HUES48 (cell line): Measurements from ENCODE around the gene HSPBP1.

Experiments
- H3K27ac ChIP-seq: one replicate; pipeline ENCODE4 v1.7.0; 2013; ENCODE audit warnings: low read depth, low read length, inconsistent platforms
- H3K27me3 ChIP-seq: 2 replicates; pipeline ENCODE4 v1.6.1; 2013; ENCODE audit warnings: mild to moderate bottlenecking, low read length; ENCODE audit not compliant: control insufficient read depth, insufficient read depth
- H3K36me3 ChIP-seq: 2 replicates; pipeline ENCODE4 v1.6.1; 2013; ENCODE audit warnings: low read length; ENCODE audit not compliant: control insufficient read depth, insufficient read depth
- H3K4me1 ChIP-seq: 2 replicates; pipeline ENCODE4 v1.6.1; 2013; ENCODE audit warnings: mild to moderate bottlenecking, low read length; ENCODE audit not compliant: control insufficient read depth, insufficient read depth
- H3K4me3 ChIP-seq: 2 replicates; pipeline ENCODE4 v1.5.1; 2013; ENCODE audit warnings: mild to moderate bottlenecking, low read depth, low read length
- H3K9ac ChIP-seq: 2 replicates; pipeline ENCODE4 v1.6.1; 2013; ENCODE audit warnings: mild to moderate bottlenecking, low read depth, low read length, moderate library complexity
- H3K9me3 ChIP-seq: 2 replicates; pipeline ENCODE4 v1.6.1; 2013; ENCODE audit warnings: low read length; ENCODE audit not compliant: control insufficient read depth, insufficient read depth

Gene HSPBP1

DNA sequence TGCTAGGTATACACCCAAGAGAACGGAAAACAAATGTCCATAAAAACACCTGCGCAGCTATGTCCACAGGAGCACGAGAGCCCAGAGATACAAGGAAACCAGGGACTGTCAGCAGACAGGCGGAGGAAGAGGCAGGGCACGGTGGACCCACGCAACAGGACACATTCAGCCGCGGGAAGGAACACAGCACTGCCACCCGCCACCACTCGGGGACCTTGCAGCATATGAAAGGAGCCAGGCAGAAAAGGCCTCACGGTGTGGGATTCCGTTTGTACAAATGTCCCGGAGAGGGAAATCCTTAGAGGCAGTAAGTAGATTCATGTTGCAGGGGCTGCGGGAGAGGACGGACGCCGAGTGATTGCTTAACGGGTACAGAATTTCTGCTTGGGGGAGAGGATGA, 7.8 kb downstream of the HSPBP1 start:
- no peaks in the 10 kb centered on the region for H3K4me1 ChIP-seq
- H3K36me3 ChIP-seq, result peaks cover 17% of the 10 kb centered on the region
- no peak overlapping the region for H3K27ac ChIP-seq

GRCh38 chr19:55270172-55270942, 9.6 kb downstream of the HSPBP1 start:
- Histone ChIP-seq H3K36me3 (peaks cover 7% of the 10 kb centered on the region), H3K9me3 (peaks cover 3% of the 10 kb centered on the region), H3K27me3 (no peaks in the 10 kb centered on the region), H3K4me3 (no peak overlapping the region), H3K27ac (no peak overlapping the region), H3K9ac (no peak overlapping the region), H3K4me1 (no peaks in the 10 kb centered on the region)

More for the DNA sequence above, 7.8 kb downstream of the HSPBP1 start:
- no peaks in the 10 kb centered on the region for H3K9me3 ChIP-seq
- no peak overlapping the region for H3K9ac ChIP-seq
- no peak overlapping the region for H3K4me3 ChIP-seq
- no peaks in the 10 kb centered on the region for H3K27me3 ChIP-seq

DNA sequence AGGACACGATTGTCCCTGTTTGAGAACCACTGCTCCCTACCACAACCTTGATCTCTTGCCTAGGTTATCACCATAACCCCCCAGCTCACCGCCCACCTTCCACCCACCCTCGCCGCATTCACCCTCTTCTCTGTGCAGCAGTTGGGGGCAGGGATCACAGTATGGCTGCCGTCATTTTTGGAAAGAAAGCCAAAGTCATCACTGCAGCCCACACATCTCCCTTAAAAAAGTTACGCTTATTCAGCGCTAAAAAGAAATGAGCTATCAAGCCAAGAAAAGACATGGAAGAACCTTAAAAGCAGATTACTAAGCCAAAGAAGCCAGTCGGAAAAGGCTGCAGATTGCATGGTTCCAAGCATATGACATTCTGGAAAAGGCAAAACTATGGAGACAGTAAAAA, 10.6 kb downstream of the HSPBP1 start:
- H3K9ac ChIP-seq, result no peak overlapping the region
- H3K27me3 ChIP-seq, result no peaks in the 10 kb centered on the region
- peaks cover 3% of the 10 kb centered on the region for H3K9me3 ChIP-seq
- H3K36me3 ChIP-seq, result peaks cover 7% of the 10 kb centered on the region
- H3K4me3 ChIP-seq, result no peak overlapping the region
- no peaks in the 10 kb centered on the region for H3K4me1 ChIP-seq
- no peak overlapping the region for H3K27ac ChIP-seq

GRCh38 chr19:55266840-55267239, 13.1 kb downstream of the HSPBP1 start:
- peaks cover 3% of the 10 kb centered on the region for H3K9me3 ChIP-seq
- H3K36me3 ChIP-seq, result no peaks in the 10 kb centered on the region; the same call in 1 of the 2 replicates
- H3K27me3 ChIP-seq, result no peaks in the 10 kb centered on the region
- no peaks in the 10 kb centered on the region for H3K4me1 ChIP-seq
- H3K9ac ChIP-seq, result no peak overlapping the region
- no peak overlapping the region for H3K4me3 ChIP-seq
- H3K27ac ChIP-seq, result no peak overlapping the region

DNA sequence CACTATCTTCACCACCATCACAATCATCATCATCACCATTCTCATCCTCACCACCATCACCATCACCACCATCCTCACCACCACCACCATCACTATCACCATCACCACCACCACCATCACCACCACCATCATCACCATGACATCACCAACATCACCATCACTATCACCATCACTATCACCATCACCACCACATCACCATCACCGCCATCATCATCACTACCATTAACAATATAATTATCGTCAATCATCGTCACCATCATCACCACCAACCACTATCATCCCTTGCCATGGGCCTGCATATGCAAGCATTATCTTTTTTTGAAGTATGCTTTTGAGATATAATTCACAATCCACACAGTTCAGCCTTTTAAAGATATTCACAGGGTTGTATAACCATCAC, 13.5 kb downstream of the HSPBP1 start:
- Histone ChIP-seq H3K9ac (no peak overlapping the region), H3K4me1 (no peaks in the 10 kb centered on the region)

GRCh38 chr19:55265723-55266386, 14.1 kb downstream of the HSPBP1 start:
- H3K27ac ChIP-seq, result no peak overlapping the region
- no peak overlapping the region for H3K9ac ChIP-seq
- no peak overlapping the region for H3K4me3 ChIP-seq
- H3K4me1 ChIP-seq, result no peaks in the 10 kb centered on the region
- no peaks in the 10 kb centered on the region for H3K27me3 ChIP-seq
- peaks cover 3% of the 10 kb centered on the region for H3K9me3 ChIP-seq
- no peaks in the 10 kb centered on the region; the same call in 1 of the 2 replicates for H3K36me3 ChIP-seq

More for the DNA sequence above, 13.5 kb downstream of the HSPBP1 start:
- Histone ChIP-seq H3K27me3 (no peaks in the 10 kb centered on the region), H3K27ac (no peak overlapping the region), H3K4me3 (no peak overlapping the region), H3K9me3 (peaks cover 3% of the 10 kb centered on the region), H3K36me3 (no peaks in the 10 kb centered on the region; the same call in 1 of the 2 replicates)

DNA sequence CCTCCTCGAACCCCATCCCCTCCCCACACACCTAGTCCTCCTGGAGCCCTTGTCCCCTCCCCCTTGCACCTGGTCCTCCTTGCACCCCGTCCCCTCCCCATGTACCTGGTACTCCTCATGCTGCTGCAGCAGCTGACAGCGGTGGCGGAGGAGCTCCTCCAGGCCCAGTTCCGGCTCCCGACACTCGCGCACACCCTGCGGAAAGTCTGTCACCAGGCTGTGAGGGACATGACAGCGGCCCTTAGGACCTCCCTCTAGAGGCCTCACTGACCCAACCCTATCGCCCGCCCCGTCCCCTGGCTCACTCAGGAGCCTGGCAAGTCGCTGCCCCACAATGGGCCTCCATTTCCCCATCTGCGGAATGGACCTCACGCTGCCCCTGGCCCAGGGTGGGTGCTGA, 14.7 kb downstream of the HSPBP1 start:
- H3K27me3 ChIP-seq, result no peaks in the 10 kb centered on the region
- no peak overlapping the region for H3K9ac ChIP-seq
- H3K27ac ChIP-seq, result no peak overlapping the region
- H3K4me1 ChIP-seq, result 0 out of 2 replicates have a peak, but pooled peaks cover 3% of the 10 kb centered on the region
- peaks cover 3% of the 10 kb centered on the region for H3K9me3 ChIP-seq
- no peak overlapping the region for H3K4me3 ChIP-seq
- no peaks in the 10 kb centered on the region; the same call in 1 of the 2 replicates for H3K36me3 ChIP-seq

GRCh38 chr19:55264531-55264930, 15.4 kb downstream of the HSPBP1 start:
- Histone ChIP-seq H3K4me3 (no peak overlapping the region), H3K27ac (no peak overlapping the region), H3K4me1 (0 out of 2 replicates have a peak, but pooled peaks cover 7% of the 10 kb centered on the region), H3K9ac (no peak overlapping the region), H3K9me3 (peaks cover 3% of the 10 kb centered on the region), H3K27me3 (no peaks in the 10 kb centered on the region), H3K36me3 (no peaks in the 10 kb centered on the region)

- H3K4me1 ChIP-seq, result peaks cover 8% of the 10 kb centered on the region
These were observed 17.6 kb downstream of the HSPBP1 start for GRCh38 chr19:55262359-55262758.

GRCh38 chr19:55261671-55262126, 18.2 kb downstream of the HSPBP1 start:
- 0 out of 2 replicates have a peak, but pooled peaks cover under 1% of the 10 kb centered on the region for H3K36me3 ChIP-seq
- H3K4me3 ChIP-seq, result no peak overlapping the region
- H3K4me1 ChIP-seq, result peaks cover 12% of the 10 kb centered on the region
- no peak overlapping the region for H3K9ac ChIP-seq
- H3K9me3 ChIP-seq, result peaks cover 3% of the 10 kb centered on the region
- H3K27me3 ChIP-seq, result no peaks in the 10 kb centered on the region
- no peak overlapping the region for H3K27ac ChIP-seq

More at GRCh38 chr19:55262359-55262758, 17.6 kb downstream of the HSPBP1 start:
- H3K9me3 ChIP-seq, result peaks cover 3% of the 10 kb centered on the region
- no peaks in the 10 kb centered on the region for H3K27me3 ChIP-seq
- H3K36me3 ChIP-seq, result no peaks in the 10 kb centered on the region
- H3K4me3 ChIP-seq, result no peak overlapping the region
- H3K9ac ChIP-seq, result no peak overlapping the region
- H3K27ac ChIP-seq, result no peak overlapping the region
